Fibroblast of skin of right quadriceps (primary cell): Measurements from ENCODE around the gene ABCF1.
A peak's percentile ranks its signal among the peaks of the same experiment; 100 is the strongest.

Source experiments
- DNase-seq: peaks from one replicate; pipeline ENCODE4 v3.0.0-alpha.2; 2013

Gene ABCF1

DNA sequence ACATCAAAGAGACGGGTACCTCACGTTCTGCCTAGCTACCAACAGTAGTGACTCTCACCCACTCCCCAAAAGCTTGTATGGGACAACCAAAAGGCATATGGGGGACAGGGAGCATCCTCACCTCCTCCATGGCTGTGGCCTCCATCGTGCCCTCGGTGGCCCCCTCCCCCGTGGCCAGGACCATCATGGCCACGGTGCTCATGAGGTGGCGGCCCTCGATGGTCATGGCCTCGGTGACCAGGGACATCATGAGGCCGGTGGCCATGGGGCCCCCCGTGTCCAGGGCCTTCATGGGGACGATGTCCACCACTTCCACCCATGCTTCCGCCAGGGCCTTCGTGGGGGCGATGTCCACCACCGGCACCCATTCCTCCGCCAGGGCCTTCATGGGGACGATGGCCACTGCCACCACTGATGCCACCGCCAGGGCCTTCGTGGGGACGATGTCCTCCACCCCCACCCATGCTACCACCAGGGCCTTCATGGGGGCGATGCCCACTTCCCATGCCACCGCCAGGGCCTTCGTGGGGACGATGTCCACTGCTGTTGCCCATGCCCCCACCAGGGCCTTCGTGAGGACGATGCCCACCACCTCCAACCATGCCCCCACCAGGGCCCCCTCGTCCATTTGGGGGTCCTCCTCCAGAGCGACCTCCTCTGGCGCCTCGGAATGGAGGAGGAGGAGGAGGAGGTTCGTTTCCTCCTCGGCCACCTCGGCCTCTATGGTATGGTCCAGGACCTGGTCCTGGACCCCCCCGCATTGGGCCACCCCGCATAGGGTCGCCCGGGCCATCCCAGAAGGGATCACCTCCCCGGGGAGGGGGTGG lies 30.8 kb downstream of the ABCF1 start:
- no peak for DNase-seq

DNA sequence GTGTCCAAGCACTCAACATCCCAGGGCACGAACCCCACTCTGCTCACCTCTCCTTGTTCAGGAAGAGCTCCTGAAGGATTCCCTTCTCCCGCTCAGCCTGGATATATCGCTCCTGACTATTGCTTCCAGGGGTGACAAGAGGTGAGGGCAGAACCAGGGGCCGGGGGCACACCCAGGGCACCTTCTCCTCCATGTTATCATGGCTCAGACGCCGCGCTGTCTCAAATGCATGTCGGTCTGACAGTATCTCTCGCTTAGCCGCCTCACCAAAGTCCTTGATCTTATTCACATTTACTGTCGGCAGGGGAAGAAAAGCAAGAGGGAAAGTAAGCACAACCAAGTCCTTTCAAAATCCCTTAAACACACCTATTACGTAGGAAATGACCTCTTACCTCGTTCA lies 32.7 kb downstream of the ABCF1 start:
- DNase-seq: no peak

DNA sequence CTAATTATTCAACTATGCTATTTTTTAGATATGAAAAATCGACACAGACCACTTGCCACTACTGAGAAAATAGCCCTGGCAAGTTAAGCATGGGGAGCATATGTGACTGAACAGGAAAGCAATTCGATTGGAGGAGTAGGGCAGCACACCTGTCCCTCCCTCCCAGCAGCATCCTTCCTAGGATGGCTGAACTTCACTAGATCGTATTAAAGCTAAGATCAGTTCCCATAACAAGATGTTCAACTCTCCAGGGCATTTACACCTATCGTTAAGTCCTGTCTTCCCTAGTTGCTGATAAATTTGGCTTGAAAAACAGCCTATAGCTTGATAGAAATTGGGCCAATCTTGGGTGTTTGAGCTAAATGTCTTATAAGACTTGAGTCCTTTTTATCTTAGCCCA lies 38.8 kb downstream of the ABCF1 start:
- no peak for DNase-seq

DNA sequence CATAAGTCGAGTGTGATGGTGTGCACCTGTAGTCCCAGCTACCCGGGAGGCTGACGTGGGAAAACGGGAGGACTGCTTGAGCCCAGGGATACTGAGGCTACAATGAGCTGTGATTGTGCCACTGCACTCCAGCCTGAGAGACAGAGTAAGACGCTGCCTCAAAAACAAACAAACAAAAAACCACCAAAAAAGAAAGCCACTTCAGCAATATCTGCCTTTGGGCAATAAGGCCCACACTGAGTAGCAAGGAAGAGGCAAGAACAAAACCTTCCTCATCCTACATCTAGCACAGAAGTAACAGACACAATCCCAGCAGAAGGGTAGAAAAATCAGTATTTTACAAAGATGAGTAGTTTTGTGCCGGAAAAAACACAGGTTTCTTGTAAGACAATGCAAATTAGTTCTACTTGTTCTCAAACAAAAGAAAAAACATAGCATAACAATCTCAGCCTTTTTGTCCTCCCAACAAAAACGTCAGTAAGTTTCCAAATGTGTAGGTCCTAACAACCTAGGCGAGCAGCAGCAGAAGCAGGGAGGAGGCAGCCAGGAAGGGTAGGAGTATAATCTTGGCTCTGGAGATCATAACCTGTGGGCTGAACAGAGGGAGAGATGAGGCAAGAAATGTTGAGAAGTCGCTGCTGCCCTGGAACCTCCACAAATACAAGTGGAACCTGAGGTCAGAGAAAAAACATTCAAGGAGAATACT lies 40.1 kb downstream of the ABCF1 start:
- no peak for DNase-seq

DNA sequence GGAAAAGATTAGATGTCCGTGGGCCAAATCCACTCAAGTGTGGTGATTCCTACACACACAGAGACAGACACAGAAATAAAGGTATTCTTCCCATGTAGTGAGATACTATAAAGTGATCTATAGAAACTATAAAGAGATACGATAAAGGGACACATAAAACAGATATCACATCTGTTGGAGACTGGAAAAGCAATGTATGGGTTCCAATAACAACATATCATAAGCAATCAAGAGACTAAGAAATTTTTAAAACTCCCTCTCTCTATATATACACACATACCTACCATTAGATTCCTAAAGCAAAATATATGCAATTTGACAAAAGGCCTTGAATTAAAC lies 40.6 kb downstream of the ABCF1 start:
- DNase-seq: no peak

DNA sequence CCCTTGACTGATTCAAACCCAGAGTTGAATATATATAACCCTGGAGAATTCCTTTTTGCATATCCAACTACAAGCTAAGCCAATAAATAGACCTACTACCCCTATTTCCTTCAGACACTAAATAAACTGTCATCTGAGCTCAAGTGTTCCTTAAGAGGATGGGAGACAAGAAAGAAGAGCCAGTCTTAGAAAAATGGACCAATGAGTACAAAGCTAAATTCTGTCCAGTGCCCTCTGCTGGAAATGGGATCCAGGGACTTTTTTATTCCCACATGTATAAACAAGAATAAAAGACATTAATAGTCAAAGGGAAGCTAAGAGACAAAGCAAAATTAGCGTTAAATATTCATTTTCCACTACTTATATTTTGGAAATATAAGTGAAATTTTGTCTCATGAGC lies 41.0 kb downstream of the ABCF1 start:
- DNase-seq: no peak

DNA sequence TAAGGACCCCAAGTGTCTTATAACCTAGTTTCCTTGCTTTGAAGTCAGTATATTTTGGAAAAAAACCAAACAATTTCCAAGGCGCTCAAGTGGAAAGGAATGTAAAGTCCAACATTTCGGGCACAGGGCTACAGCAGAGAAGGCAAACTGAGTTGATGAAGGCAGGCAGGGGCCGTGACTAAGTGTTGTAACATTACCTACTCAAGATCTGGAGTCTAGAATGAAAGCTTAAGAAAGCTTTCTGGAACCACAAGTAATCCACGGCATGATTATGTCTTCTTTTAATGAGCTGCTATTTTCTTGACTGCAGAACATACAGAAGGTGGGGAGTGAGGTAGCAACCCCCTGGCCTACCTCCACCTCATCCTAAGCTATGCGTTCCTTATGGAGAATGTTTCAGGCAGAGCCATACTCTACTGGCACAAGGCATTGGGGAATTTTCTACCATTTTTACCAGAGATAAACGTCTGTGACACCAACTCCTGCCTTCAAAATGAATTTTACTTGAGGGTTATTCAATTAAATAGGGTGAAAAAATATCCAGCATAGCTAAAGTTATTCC lies 41.5 kb downstream of the ABCF1 start:
- DNase-seq: peak; percentile 51

DNA sequence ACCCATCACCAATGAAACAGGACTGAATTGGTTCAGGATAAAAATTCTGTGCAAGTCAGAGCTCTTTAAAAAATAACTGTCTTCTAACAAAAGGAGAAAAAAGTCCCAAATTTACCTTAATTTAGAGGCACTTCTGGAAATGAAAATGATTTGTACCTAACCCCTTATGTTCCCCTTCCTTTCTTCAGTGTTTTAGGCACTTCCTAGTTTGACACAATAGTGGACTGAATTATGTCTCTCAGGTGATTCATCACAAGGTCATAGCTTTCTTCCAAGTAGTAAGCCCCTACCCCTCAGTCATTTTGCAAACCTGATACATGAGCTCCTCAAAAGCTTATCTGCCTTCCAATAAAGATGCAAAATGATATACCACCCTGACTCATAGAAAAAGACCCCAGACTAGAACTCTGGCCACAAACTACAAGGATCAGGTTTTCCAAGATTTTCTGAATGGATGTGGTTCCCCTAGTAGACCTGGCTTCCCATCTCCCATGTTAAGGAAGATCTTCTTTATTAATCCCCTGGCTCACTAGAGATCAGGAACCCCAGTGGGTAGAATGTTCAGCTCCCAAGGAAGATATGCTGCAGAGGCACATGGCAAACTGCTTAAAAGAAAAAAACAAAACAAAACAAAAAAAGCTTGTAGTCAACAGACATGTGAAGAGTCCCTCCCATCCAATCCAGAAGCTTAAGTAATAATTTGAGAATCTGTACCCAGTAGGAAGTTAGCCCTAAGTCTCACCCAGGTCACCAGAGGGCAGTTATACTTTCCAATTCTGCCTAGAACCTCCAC lies 42.2 kb downstream of the ABCF1 start:
- DNase-seq: no peak

DNA sequence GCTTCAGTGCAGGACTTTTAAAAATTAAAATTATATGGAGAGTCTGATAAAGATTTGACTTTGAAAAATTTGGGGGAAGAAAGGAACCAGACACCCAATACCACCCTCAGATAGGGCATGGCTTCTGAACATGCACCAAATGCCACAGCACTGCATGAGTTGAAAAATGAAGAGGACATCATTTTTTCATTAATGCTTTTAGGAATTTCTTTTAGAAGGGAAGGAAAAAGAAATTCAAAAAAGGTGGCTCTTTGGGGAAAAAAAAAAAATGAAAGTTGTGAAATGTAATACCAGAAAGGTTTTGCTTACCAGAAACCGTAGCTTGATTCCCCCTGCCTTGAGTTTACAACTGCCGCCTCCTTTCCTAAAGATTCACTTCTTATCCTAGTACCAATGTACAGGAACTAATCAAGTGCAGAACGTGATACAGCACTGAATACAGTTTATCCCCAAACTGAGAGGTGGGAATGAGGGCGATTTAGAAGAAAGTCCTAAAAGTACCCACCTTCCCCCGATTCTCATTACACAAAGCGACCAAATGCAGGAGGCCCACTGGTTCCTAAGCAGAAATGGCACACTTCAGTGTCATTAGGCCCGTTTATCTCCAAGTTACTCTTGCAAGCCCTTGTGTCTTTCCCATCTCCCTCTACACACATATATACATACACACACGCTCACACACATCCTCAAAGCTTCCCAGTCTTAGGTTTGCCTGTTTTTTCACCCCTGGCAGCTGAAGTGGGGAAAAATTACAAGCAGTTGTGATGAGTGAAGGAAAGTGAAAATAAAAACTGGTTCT lies 43.0 kb downstream of the ABCF1 start:
- DNase-seq: no peak

DNA sequence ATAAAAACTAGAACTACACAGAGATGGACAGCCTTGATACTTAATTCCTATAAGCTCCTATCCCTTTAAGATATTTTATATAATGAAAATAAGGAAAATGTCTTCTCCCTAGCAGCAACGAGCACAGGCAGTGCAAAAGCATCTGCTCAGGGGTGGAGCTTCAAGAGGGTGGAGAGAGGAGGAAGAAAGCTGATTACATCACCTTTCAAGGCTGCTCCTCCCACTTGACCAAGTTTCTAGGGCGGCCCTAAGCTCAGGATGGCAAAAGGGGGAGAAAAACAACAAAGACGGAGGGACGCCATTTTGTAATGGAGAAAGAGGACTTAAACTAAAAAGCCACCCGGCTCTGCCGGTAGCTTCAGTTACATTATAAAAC lies 43.6 kb downstream of the ABCF1 start:
- DNase-seq: peak; percentile 98

DNA sequence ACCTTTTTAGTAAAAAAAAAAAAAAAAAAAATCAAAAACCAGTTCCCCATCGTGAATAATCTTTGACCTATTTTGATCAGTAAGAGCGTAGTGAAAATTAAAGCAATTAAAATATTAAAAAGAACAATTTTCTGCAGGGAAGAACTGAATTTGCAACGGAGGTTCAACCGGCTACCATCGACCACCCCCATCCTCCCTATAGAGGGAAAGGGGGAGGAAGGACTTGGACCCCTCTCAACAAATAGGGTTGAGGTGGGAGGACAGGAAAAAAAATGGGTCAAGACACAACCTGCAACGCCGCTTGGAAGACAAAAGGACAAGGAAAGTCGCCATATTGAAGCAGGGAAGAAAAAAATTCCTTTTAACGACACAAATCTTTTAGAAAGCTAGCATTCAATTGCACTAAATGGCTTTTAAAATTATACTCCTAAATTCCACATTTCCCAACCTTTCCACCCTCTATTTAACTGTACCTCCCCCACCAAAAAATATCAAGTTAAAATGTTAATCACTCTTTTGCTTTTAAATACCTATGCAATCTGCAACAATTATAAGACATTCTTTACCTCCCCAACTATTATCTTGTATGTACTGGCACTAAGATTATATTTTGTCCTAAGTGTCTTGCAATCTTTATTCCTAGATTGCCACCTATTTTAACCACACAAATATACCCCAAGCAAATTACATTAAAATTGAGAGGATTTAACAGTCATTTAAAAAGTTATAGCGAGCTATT lies 44.1 kb downstream of the ABCF1 start:
- DNase-seq: peak; percentile 95

DNA sequence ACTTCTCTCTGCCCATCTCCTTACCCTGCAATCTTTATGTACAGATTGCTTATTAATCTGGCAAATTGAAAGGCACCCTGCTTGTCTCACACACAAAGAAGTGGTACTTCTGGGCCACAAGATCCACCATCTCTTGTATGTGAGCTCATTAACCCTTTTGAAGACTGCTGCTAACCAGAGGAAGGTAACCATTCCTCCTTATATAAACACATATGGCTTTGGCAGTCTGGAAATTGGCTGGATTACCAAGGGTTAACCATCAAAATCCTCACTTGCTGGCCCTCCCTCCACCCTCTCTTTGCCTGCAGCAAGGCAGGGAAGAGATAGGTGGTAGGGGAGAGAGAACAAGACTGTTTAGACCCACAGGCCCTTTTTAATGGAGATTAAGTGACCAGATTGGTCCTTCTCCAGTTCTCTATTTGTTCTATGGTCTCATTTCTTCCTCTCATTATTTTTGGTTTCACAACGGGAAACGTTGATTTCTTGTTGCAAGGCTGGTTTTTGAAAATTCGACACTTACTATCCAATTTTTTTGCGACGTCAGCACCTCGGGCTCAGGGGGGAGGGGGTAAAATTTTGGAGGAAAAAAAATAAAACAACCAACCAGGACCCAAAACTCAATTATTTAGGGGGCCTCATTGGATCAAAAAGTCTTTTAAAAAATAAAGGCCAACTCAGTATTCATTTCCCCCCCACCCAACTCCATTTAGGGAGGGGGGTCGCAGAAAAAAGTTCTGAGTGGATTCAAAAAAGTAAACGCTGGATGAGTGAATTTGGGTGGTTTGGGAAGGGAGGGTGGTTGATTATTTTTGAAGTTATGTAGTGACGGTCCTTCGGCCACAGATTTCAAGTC lies 44.9 kb downstream of the ABCF1 start:
- no peak for DNase-seq

DNA sequence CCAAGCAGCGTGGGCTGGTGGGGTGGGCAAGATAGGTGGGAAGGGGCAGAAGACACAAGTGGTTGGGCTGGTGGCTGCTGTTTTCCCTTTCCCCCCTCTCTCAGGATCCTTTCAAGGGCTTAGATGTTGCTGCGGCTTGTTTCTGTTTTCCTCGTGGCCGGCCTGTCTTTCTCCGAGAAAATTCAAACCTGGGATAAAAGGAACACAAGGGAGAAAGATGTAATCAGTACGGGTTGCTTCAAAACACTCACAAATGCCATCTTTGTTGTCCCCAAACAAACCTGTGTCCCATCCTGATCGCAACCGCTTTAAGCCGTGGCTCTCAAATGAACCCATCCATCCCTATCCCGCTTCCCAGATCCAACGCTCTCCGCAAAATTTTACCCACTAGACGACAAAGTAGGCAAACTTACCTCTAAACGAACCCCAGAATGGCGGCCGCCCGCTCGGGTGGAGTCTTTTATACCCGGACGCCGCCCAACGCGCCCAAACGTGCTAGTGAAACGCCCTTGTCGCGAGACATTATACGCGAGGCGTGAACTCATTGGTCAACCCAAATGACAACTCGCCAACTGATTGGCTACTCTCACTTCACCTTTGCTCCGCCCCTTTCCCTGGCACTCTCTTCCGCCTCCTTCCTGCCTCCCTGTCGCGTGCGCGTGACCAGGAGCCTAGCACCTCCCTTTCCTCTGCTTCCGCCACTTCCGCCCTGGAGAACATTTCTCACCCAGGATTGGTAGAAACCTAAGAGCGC lies 45.7 kb downstream of the ABCF1 start, which contains the start of gene PPP1R10:
PPP1R10 (minus strand) TSS at position 433 of the 754 bp plus-strand sequence. CDS start 7,299 bp downstream, outside the sequence.
- peak; percentile 100 for DNase-seq

DNA sequence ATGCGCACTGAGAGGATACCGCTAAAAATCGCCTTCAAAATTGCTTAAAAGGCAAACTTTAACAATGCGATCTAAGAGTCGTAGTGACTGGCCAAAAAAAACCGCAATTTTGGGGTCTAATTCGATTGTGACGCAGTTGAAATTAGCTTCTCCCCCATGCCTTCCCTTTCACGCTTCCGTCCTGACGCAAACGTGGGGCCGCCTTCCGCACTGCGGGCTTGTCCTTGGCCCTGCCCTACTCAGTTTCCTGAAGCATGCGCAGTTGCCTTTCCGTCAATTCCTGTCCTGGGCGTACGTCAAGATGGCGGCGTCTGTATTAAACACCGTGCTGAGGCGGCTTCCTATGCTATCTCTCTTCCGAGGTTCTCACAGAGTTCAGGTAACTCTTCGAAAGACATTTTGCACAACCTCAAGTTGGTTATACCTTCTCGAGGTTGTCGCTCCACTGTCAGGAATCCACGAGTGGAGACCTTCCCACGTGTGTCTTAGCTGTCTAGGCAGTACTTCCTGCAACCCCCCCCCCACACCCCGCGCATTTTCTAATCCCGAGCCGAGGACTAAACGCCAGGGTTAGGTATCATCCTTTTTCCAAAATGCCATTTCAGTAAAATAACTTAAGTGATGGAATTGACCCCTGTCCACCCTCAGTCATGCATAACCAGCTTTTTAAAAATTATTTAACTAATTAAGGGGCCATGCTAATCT lies 46.5 kb downstream of the ABCF1 start, which contains the start of gene MRPS18B:
MRPS18B (plus strand) TSS at position 276 of the 705 bp plus-strand sequence; CDS start at position 302, 26 bp downstream.
- peak; percentile 98 for DNase-seq

DNA sequence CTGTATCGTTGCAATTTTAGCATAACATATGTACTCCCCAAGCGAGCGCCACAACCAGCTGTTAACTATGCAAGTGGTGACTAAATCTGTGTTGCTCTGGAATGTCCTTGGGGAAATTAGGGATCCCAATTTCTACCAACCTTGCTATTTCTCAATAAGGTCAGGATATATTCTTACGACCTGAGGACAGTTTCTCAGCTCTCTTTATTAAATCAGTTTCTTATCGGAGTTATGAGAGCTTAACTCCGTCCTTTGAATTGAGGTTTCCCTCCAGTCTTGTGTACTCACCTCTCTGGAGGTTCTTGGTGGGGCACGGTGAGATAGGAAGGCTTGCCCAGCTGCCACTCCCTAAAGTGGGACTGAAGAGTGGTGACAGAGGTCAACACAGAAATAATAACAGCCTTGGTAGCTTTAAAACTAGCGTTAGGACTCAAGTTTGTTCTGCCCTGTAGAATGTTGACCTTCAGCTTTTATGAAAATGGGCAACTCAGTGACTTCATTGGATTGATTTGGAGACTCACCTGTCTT lies 47.1 kb downstream of the ABCF1 start:
- DNase-seq: no peak

DNA sequence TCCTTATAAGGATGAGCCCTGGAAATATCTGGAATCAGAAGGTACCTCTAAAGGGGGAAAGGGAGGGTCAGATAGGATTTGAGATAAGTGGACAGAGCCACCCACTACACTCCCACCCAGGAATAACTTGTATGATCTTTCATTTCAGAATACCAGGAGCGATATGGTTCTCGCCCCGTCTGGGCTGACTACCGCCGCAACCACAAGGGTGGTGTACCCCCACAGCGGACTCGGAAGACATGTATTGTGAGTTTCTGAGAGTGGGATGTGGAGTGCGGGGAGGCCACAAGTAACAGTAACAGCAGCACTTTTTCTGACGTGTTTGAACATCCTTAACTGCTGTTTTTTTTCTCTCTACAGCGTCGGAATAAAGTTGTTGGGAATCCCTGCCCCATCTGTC lies 48.3 kb downstream of the ABCF1 start:
- DNase-seq: no peak

DNA sequence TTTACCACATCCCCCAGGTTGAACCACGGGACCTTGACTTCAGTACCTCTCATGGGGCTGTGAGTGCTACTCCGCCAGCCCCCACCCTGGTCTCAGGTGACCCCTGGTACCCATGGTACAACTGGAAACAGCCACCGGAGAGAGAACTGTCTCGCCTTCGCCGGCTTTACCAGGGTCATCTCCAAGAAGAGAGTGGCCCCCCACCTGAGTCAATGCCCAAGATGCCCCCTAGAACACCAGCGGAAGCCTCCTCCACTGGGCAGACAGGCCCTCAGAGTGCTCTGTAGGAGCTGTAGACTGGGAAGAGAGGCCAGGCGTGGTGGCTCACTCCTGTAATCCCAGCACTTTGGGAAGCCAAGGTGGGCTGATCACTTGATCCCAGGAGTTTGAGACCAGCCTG lies 54.3 kb downstream of the ABCF1 start:
- DNase-seq: no peak

DNA sequence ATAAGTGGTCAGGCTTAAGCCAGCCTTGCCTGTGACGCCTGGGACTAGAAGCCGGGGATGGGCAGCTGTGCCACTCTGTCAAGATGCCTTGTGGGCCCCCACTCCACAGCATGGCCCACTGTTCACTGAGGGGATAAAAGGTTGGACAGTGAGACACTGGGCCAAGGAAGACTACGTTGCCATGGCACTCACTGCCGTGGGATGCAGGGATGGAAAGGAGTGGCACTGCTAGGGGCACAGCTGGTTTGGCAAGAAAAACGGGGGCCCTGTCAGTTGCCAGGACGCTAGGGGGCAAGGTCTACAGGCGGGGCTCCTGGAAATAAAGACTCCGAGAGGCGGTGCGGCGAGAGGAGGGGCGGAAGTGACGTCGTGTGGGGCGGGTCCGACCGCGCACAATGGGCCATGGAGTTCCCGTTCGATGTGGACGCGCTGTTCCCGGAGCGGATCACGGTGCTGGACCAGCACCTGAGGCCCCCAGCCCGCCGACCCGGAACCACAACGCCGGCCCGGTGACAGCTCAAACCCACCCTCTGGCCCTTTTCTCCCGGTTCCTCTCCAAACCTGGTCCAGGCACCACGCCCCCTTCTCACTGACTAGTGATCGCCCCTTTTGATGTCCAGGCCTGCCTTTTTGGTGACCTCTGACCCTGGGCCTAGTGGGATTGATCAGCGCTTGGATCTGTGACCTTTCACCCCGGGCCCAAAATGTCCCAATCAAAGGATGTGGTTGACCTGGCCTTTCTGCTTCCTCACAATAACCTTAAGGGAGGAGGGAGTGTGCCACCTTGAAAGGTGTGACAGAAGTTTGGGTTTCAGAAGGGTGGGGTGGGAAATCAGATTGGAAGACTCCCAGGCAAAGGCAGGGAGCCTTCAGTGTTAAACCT lies 55.5 kb downstream of the ABCF1 start, which contains the start of gene ATAT1:
ATAT1 (plus strand) TSS at position 391 of the 883 bp plus-strand sequence.
- DNase-seq: peak; percentile 76
